Fibroblast of pulmonary artery (primary cell): ENCODE measurements around the gene SMIM22.

Experiments used
- DNase-seq: peaks from one replicate; pipeline ENCODE4 v3.0.0-alpha.2; 2010; ENCODE audit warnings: low read depth
- H3K4me3 ChIP-seq: replicated peaks from 2 replicates; pipeline ENCODE4 v1.5.1; 2011; ENCODE audit warnings: low read depth, mild to moderate bottlenecking, control low read depth, low read length, moderate library complexity
- CTCF ChIP-seq: IDR thresholded peaks from 2 replicates; pipeline ENCODE4 v1.5.1; 2011; ENCODE audit warnings: mild to moderate bottlenecking, control low read depth, low read length, inconsistent platforms; ENCODE audit errors: missing control alignments

The SMIM22 gene

GRCh38 chr16:4811773-4812172 lies 16.6 kb downstream of the SMIM22 start:
- TF ChIP-seq CTCF: no peak

GRCh38 chr16:4813251-4814003 lies 18.3 kb downstream of the SMIM22 start:
- no peak overlapping the region for H3K4me3 ChIP-seq
- no peak for DNase-seq
- TF ChIP-seq CTCF: no peak

More at GRCh38 chr16:4811773-4812172, 16.6 kb downstream of the SMIM22 start:
- no peak overlapping the region for H3K4me3 ChIP-seq
- DNase-seq: no peak

GRCh38 chr16:4814046-4814445 lies 18.9 kb downstream of the SMIM22 start:
- no peak overlapping the region for H3K4me3 ChIP-seq
- TF ChIP-seq CTCF: no peak
- DNase-seq: no peak

GRCh38 chr16:4814542-4815173 lies 19.5 kb downstream of the SMIM22 start:
- DNase-seq: no peak
- TF ChIP-seq CTCF: no peak
- H3K4me3 ChIP-seq: no peak overlapping the region

- DNase-seq: no peak
- no peak for TF ChIP-seq CTCF
- H3K4me3 ChIP-seq: no peak overlapping the region
Observed at GRCh38 chr16:4820652-4821051, 25.5 kb downstream of the SMIM22 start.

- no peak for DNase-seq
- no peak for TF ChIP-seq CTCF
- no peak overlapping the region for H3K4me3 ChIP-seq
Observed at GRCh38 chr16:4825196-4825595, 30.0 kb downstream of the SMIM22 start.
